ENCODE measurements around the gene NPTX1. TPM values are rescaled to one million over a fixed set of nuclear protein-coding genes. Genes with fewer than 3 reads are reported as not detected.

The NPTX1 gene
- total RNA-seq, 3 donors from 2014 or later (not counting 1 experiment from before 2014, with no cell fraction given), result 1.0 to 2.2 (median 2.2) TPM

DNA sequence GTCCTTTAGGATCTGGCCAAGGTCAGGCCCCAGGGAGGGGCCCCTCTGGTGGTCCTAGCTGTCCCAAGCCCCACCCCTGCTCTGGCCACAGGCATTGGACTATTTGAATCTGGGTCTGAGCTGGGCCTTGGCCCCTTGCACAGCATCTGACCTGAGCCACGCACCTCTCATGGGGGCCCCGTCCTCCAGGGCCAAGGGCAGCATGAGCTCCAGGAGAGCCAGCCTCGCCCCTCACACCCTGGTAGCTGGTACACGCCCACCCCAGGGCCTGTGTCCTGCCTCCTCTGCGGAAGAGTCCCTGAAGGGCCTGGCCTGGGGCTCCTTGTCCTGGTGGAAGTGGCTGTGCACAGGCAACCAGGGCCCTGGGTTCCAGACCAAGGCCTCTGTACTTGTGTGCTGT lies 37.6 kb downstream of the NPTX1 start:
- Mint-ChIP-seq H3K4me3 (no peak overlapping the region), H3K4me1 (no peaks in the 10 kb centered on the region), H3K9me3 (no peaks in the 10 kb centered on the region), H3K27ac (no peak overlapping the region), H3K36me3 (no peaks in the 10 kb centered on the region), H3K27me3 (ENCODE audit: low read depth in 2 of 2) (no peaks in the 10 kb centered on the region)
- Histone ChIP-seq H3K36me3 (ENCODE audit: control insufficient read depth, insufficient read depth, low read length) (no peaks in the 10 kb centered on the region), H3K27ac (ENCODE audit: low read length) (no peak overlapping the region), H3K9me3 (ENCODE audit: control insufficient read depth, insufficient read depth, low read length) (no peaks in the 10 kb centered on the region), H3K27me3 (ENCODE audit: control insufficient read depth, insufficient read depth, low read length) (no peaks in the 10 kb centered on the region), H3K4me3 (ENCODE audit: low read length) (no peak overlapping the region), H3K4me1 (ENCODE audit: control insufficient read depth, insufficient read depth, low read length) (no peaks in the 10 kb centered on the region)
- 91% methylated on average over 5 of the region's 5 CpGs for WGBS (ENCODE audit: insufficient coverage)
- DNase-seq (no peak), ATAC-seq (no peak)
- TF ChIP-seq, protein P1, sequence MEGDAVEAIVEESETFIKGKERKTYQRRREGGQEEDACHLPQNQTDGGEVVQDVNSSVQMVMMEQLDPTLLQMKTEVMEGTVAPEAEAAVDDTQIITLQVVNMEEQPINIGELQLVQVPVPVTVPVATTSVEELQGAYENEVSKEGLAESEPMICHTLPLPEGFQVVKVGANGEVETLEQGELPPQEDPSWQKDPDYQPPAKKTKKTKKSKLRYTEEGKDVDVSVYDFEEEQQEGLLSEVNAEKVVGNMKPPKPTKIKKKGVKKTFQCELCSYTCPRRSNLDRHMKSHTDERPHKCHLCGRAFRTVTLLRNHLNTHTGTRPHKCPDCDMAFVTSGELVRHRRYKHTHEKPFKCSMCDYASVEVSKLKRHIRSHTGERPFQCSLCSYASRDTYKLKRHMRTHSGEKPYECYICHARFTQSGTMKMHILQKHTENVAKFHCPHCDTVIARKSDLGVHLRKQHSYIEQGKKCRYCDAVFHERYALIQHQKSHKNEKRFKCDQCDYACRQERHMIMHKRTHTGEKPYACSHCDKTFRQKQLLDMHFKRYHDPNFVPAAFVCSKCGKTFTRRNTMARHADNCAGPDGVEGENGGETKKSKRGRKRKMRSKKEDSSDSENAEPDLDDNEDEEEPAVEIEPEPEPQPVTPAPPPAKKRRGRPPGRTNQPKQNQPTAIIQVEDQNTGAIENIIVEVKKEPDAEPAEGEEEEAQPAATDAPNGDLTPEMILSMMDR (IDR thresholded peaks at IDR 0.05), result no peak
- intact Hi-C loops (cut with micrococcal nuclease), result no loop called here

DNA sequence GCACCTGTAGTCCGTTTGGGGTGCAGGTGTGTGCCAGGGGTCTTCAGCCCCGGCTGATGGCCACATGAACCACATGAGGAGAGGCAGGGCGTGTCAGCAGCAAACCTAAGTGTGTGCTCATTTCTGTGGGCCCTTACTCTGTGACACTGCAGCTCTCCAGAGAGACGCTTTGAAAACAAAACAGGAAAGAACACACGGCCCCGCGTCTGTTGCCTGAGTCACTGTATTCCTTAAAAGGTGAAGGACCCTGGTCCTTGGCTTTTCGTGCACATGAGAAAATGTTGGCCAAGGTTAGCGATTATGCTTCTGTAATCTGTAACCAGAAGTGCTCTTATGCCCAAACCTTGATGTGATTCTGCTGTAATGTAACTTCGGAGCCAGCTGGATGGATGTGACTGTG lies 38.9 kb downstream of the NPTX1 start:
- Histone ChIP-seq H3K4me3 (ENCODE audit: low read length) (no peak overlapping the region), H3K27me3 (ENCODE audit: control insufficient read depth, insufficient read depth, low read length) (no peaks in the 10 kb centered on the region), H3K4me1 (ENCODE audit: control insufficient read depth, insufficient read depth, low read length) (no peaks in the 10 kb centered on the region), H3K27ac (ENCODE audit: low read length) (no peak overlapping the region), H3K9me3 (ENCODE audit: control insufficient read depth, insufficient read depth, low read length) (no peaks in the 10 kb centered on the region), H3K36me3 (ENCODE audit: control insufficient read depth, insufficient read depth, low read length) (no peaks in the 10 kb centered on the region)
- no peak overlapping the region for H3K4me3 Mint-ChIP-seq
- intact Hi-C loops (cut with micrococcal nuclease), result no loop called here
- H3K4me1 Mint-ChIP-seq, result no peaks in the 10 kb centered on the region
- ATAC-seq (no peak), DNase-seq (no peak)
- H3K36me3 Mint-ChIP-seq, result no peaks in the 10 kb centered on the region
- H3K27ac Mint-ChIP-seq, result no peak overlapping the region
- TF ChIP-seq, protein P1 (IDR thresholded peaks at IDR 0.05), result no peak
- H3K9me3 Mint-ChIP-seq, result no peaks in the 10 kb centered on the region
- 79% methylated on average over 10 of the region's 10 CpGs for WGBS (ENCODE audit: insufficient coverage)
- H3K27me3 Mint-ChIP-seq (ENCODE audit: low read depth in 2 of 2), result no peaks in the 10 kb centered on the region

DNA sequence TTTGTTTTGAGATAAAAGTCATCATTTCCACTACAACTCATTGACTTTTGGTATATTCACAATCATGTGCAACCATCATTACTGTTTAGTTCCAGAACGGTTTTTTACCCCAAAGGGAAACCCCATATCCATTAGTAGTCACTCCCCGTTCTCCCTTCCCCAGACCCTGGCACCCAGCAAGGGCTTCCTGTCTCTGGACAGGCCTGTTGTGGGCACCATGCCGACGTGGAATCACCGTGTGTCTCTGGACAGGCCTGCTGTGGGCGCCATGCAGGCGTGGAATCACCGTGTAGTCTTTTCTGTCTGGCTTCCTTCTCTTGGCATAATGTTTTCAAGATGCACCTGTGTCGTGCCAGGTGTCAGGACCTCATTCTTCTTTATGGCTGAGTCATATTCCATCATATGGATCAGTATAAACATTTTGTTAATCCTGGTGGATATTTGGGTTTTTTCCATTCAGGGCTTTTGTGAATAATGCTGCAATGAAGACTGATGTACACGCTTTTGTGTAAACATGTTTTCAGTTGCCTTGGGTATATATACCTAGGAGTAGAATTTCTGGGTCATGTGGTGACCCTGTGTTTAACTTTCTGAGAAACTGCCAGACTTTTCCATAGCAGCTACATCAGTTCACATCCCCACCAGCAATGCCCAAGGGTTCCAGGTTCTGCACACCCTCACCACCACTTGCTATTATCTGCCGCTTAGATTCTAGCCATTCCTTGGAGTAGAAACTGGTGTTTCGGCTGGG lies 42.3 kb downstream of the NPTX1 start:
- H3K27ac ChIP-seq (ENCODE audit: low read length), result no peak overlapping the region
- H3K4me3 ChIP-seq (ENCODE audit: low read length), result no peak overlapping the region
- no peaks in the 10 kb centered on the region for H3K36me3 Mint-ChIP-seq
- ATAC-seq (no peak), DNase-seq (no peak)
- intact Hi-C loops (cut with micrococcal nuclease), result no loop called here
- no peaks in the 10 kb centered on the region for H3K27me3 ChIP-seq (ENCODE audit: control insufficient read depth, insufficient read depth, low read length)
- no peaks in the 10 kb centered on the region for H3K9me3 ChIP-seq (ENCODE audit: control insufficient read depth, insufficient read depth, low read length)
- TF ChIP-seq, protein P1 (IDR thresholded peaks at IDR 0.05), result no peak
- no peaks in the 10 kb centered on the region for H3K4me1 ChIP-seq (ENCODE audit: control insufficient read depth, insufficient read depth, low read length)
- WGBS (ENCODE audit: insufficient coverage), result 77% methylated on average over 12 of the region's 12 CpGs
- no peak overlapping the region for H3K4me3 Mint-ChIP-seq
- no peaks in the 10 kb centered on the region for H3K9me3 Mint-ChIP-seq
- no peak overlapping the region for H3K27ac Mint-ChIP-seq
- no peaks in the 10 kb centered on the region for H3K27me3 Mint-ChIP-seq (ENCODE audit: low read depth in 2 of 2)
- no peaks in the 10 kb centered on the region for H3K4me1 Mint-ChIP-seq
- H3K36me3 ChIP-seq (ENCODE audit: control insufficient read depth, insufficient read depth, low read length), result no peaks in the 10 kb centered on the region
